HCT116 (cell line): Measurements from ENCODE around the gene GPR37L1. TPM values are rescaled to one million over a fixed set of nuclear protein-coding genes. Genes with fewer than 3 reads are reported as not detected.

Source experiments
- ATAC-seq: fragments of 200-7000 bp; cut with Tn5 transposase; 2 replicates; pipeline ENCODE4 v1.9.1; 2020; ENCODE audit warnings: mild to moderate bottlenecking, moderate library complexity
- BruUV-seq: library from RNA; stranded (reverse); fragments of 400-500 nt; replicated peaks from 2 replicates; lab custom pipeline; 2021; lab: Mats Ljungman, UMichigan
- CTCF ChIA-PET: fragments of 300-600 bp; sonication (Branson Sonifier 250); formaldehyde crosslinking; loops from one replicate; lab custom pipeline; 2021; ENCODE audit warnings: antibody characterized with exemption; lab: Charles Lee
- POLR2A ChIA-PET: fragments of 300-600, 350-600 bp; sonication (Branson Sonifier 250); formaldehyde crosslinking; loops from one replicate; lab custom pipeline; 2021; ENCODE audit warnings: antibody characterized with exemption; lab: Charles Lee
- RAD21 ChIA-PET, 2 experiments: fragments of 300-600 bp; sonication (Branson Sonifier 250); formaldehyde crosslinking; loops; one replicate each; lab custom pipeline; 2023; ENCODE audit warnings: low total read pairs in 2 of 2; ENCODE audit not compliant: uncharacterized antibody in 2 of 2, unreplicated experiment in 2 of 2, low non-redundant PET in 1 of 2; lab: Charles Lee
- DNase-seq: peaks from one replicate; pipeline ENCODE4 v3.0.0-alpha.2; 2010; ENCODE audit warnings: low read depth, low spot score
- H2AFZ ChIP-seq: fragments of 200-600 bp; shearing (Covaris generic), sonication (generic); 2 replicates; pipeline ENCODE4 v1.6.1; 2017; ENCODE audit warnings: low read depth, mixed run types, mixed read lengths, antibody characterized with exemption, low read length; ENCODE audit not compliant: poor library complexity, severe bottlenecking
- H3K27ac ChIP-seq: 2 replicates; pipeline ENCODE4 v1.5.1; 2012; ENCODE audit warnings: low read depth, low read length
- H3K27me3 ChIP-seq: fragments of 200-600 bp; sonication (generic); 2 replicates; pipeline ENCODE4 v1.6.1; 2016; ENCODE audit warnings: mixed run types, low read length, mixed read lengths; ENCODE audit not compliant: insufficient read depth
- H3K36me3 ChIP-seq, 2 experiments: fragments of 200-500 bp in 1 of 2; fragments of 200-600 bp in 1 of 2; sonication (Bioruptor generic) in 1 of 2; sonication (generic) in 1 of 2; 2 replicates each; pipeline versions ENCODE4 v1.5.1 to v1.6.1; 2014 to 2016; ENCODE audit warnings: low read length in 2 of 2, inconsistent platforms in 1 of 2, mixed read lengths in 1 of 2, mixed run types in 1 of 2; ENCODE audit not compliant: insufficient read depth in 2 of 2, control insufficient read depth in 1 of 2
- H3K4me1 ChIP-seq, 2 experiments: fragments of 200-600 bp in 1 of 2; sonication (generic) in 1 of 2; 2 replicates each; pipeline versions ENCODE4 v1.5.1 to v1.6.1; 2012 to 2017; ENCODE audit warnings: low read length in 2 of 2, inconsistent platforms in 1 of 2, mild to moderate bottlenecking in 1 of 2, mixed read lengths in 1 of 2, mixed run types in 1 of 2, moderate library complexity in 1 of 2; ENCODE audit not compliant: insufficient read depth in 2 of 2, control insufficient read depth in 1 of 2
- H3K4me2 ChIP-seq: fragments of 200-600 bp; sonication (generic); 2 replicates; pipeline ENCODE4 v1.6.1; 2017; ENCODE audit warnings: mixed run types, low read length, mixed read lengths
- H3K4me3 ChIP-seq, 2 experiments: fragments of 200-600 bp in 1 of 2; sonication (generic) in 1 of 2; replicated peaks in 1 of 2; 2 replicates each; pipeline ENCODE4 v1.5.1; 2011 to 2016; ENCODE audit warnings: low read length in 2 of 2, control low read depth in 1 of 2, low read depth in 1 of 2, mild to moderate bottlenecking in 1 of 2, mixed read lengths in 1 of 2, mixed run types in 1 of 2
- H3K79me2 ChIP-seq: fragments of 200-600 bp; sonication (generic); 2 replicates; pipeline ENCODE4 v1.6.1; 2017; ENCODE audit warnings: mild to moderate bottlenecking, mixed run types, low read length, moderate library complexity, mixed read lengths; ENCODE audit not compliant: insufficient read depth
- H3K9ac ChIP-seq: fragments of 200-600 bp; sonication (generic); 2 replicates; pipeline ENCODE4 v1.6.1; 2016; ENCODE audit warnings: low read length, mixed read lengths
- H3K9me2 ChIP-seq: fragments of 200-600 bp; sonication (generic), shearing (Covaris generic); 2 replicates; pipeline ENCODE4 v1.6.1; 2017; ENCODE audit warnings: mixed run types, mild to moderate bottlenecking, moderate library complexity; ENCODE audit not compliant: insufficient read depth
- H3K9me3 ChIP-seq, 2 experiments: fragments of 200-500 bp in 1 of 2; fragments of 200-600 bp in 1 of 2; sonication (Bioruptor generic) in 1 of 2; sonication (generic) in 1 of 2; 2 replicates each; pipeline ENCODE4 v1.6.1; 2014 to 2017; ENCODE audit warnings: low read length in 2 of 2, mixed read lengths in 2 of 2, inconsistent platforms in 1 of 2, low read depth in 1 of 2, mild to moderate bottlenecking in 1 of 2, mixed run types in 1 of 2, moderate library complexity in 1 of 2; ENCODE audit not compliant: control insufficient read depth in 1 of 2, insufficient read depth in 1 of 2
- H4K20me1 ChIP-seq: fragments of 200-600 bp; sonication (generic), shearing (Covaris generic); 2 replicates; pipeline ENCODE4 v1.6.1; 2017; ENCODE audit warnings: mixed run types, mild to moderate bottlenecking, moderate library complexity; ENCODE audit not compliant: insufficient read depth
- CBX3 ChIP-seq: IDR thresholded peaks from 2 replicates; pipeline ENCODE4 v1.6.1; 2012; ENCODE audit warnings: low read depth
- ELF1 ChIP-seq: IDR thresholded peaks from 2 replicates; pipeline ENCODE4 v1.6.1; 2012; ENCODE audit warnings: low read depth, borderline replicate concordance
- EZH2phosphoT487 ChIP-seq: fragments of 200-600 bp; IDR thresholded peaks from 2 replicates; pipeline ENCODE4 v1.6.1; 2018; ENCODE audit warnings: antibody characterized with exemption, borderline replicate concordance
- POLR2A ChIP-seq: IDR thresholded peaks from 2 replicates; pipeline ENCODE4 v1.7.0; 2011; ENCODE audit warnings: borderline replicate concordance; ENCODE audit not compliant: insufficient read depth, insufficient read length; ENCODE audit errors: extremely low read depth
- RAD21 ChIP-seq: IDR thresholded peaks from 2 replicates; pipeline ENCODE4 v1.6.1; 2012; ENCODE audit warnings: low read depth, mild to moderate bottlenecking
- SRF ChIP-seq: IDR thresholded peaks from 2 replicates; pipeline ENCODE4 v1.6.1; 2012; ENCODE audit warnings: low read depth
- ZNF274 ChIP-seq: fragments of 200-500 bp; sonication (Bioruptor generic); IDR thresholded peaks from 2 replicates; pipeline ENCODE4 v1.6.1; 2014; ENCODE audit warnings: mild to moderate bottlenecking, low read depth, low read length, inconsistent platforms
- intact Hi-C: fragments of 100-400 bp; cut with micrococcal nuclease; formaldehyde crosslinking; loops from 2 replicates; pipeline ENCODE4 v1.10.0; 2022
- total RNA-seq: library from RNA; stranded (reverse); gene quantifications from one replicate; pipeline ENCODE4 v1.2.1, GENCODE V29; 2021; ENCODE audit not compliant: unreplicated experiment
- TF ChIP-seq, protein P1 (sequence below), 3 experiments: fragments of 200-600 bp in 1 of 3; sonication (generic) in 1 of 3; IDR thresholded peaks in 2 of 3; conservative IDR thresholded peaks in 1 of 3; 2 replicates each; pipeline ENCODE4 v1.5.1; 2012 to 2017; ENCODE audit warnings: low read depth in 2 of 3, low read length in 2 of 3, antibody characterized with exemption in 1 of 3, borderline replicate concordance in 1 of 3, control low read depth in 1 of 3, mild to moderate bottlenecking in 1 of 3, mixed read lengths in 1 of 3, mixed run types in 1 of 3, moderate library complexity in 1 of 3; ENCODE audit not compliant: insufficient read depth in 1 of 3
- TF ChIP-seq, protein P2 (sequence below): IDR thresholded peaks from 2 replicates; pipeline ENCODE4 v1.6.1; 2012

Gene GPR37L1
- total RNA-seq, 1 experiment from 2014 or later = 0.10 TPM

DNA sequence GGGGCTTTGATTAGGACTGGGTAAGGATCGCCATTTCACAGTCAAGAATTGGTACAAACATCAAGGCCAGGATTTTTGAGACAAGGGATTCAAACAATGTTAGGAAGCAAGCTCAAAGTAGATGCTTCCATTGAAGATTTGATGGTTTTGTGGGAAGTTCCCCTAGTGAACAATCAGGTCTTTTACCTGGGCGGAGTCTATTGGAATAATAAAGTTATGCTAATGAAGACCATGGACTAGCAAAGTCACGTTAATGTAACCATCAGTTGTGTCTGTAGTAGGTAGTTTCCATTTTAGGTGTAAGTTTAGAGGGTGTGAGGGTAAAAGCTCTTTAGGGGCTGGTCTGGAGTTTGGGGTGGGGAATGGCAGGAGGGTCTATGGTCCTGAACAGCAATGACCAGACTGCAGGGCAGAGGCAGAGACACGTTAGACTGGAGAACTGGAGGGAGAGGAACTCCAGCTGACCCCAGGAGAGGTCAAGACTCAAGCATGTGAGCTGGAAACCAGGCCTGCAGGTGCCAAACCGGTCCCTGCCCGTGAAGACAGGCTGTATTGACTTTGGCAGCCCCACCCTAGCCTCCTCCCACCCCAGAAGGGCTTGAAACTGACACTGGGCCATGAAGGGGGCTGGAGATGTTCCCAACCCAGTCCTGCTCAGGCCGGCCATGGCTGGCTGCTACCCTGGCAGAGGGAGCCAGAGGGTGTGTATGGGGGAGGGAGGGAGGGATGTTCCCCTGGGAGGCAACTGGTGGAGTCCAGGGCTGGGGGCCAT, 36.0 kb upstream of the GPR37L1 start:
- H3K4me1 ChIP-seq = peaks cover 42 to 64% of the 10 kb centered on the region in 2 experiments
- CTCF ChIA-PET = no interaction called here
- peak overlapping the region; percentile 17; the same call in 1 of the 2 replicates for H3K9ac ChIP-seq
- no peak for DNase-seq
- TF ChIP-seq ELF1 (no peak), SRF (no peak), POLR2A (no peak), CBX3 (no peak), ZNF274 (no peak), RAD21 (no peak), EZH2phosphoT487 (no peak)
- TF ChIP-seq, protein P1, sequence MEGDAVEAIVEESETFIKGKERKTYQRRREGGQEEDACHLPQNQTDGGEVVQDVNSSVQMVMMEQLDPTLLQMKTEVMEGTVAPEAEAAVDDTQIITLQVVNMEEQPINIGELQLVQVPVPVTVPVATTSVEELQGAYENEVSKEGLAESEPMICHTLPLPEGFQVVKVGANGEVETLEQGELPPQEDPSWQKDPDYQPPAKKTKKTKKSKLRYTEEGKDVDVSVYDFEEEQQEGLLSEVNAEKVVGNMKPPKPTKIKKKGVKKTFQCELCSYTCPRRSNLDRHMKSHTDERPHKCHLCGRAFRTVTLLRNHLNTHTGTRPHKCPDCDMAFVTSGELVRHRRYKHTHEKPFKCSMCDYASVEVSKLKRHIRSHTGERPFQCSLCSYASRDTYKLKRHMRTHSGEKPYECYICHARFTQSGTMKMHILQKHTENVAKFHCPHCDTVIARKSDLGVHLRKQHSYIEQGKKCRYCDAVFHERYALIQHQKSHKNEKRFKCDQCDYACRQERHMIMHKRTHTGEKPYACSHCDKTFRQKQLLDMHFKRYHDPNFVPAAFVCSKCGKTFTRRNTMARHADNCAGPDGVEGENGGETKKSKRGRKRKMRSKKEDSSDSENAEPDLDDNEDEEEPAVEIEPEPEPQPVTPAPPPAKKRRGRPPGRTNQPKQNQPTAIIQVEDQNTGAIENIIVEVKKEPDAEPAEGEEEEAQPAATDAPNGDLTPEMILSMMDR (IDR thresholded peaks at IDR 0.05 in 2 of 3, conservative IDR thresholded peaks at IDR 0.05 in 1 of 3; ENCODE audit: borderline replicate concordance in 1 of 3, insufficient read depth in 1 of 3, low read depth in 2 of 3, low read length in 2 of 3) = no peak
- TF ChIP-seq, protein P2, sequence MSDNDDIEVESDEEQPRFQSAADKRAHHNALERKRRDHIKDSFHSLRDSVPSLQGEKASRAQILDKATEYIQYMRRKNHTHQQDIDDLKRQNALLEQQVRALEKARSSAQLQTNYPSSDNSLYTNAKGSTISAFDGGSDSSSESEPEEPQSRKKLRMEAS = no peak
- TF ChIP-seq, all 23 proteins: peak for 0
- Histone ChIP-seq H4K20me1 (no peaks in the 10 kb centered on the region), H3K9me2 (no peaks in the 10 kb centered on the region), H3K79me2 (no peaks in the 10 kb centered on the region), H3K27ac (peak overlapping the region; percentile 80; the same call in 1 of the 2 replicates), H3K36me3 (no peaks in the 10 kb centered on the region), H2AFZ (no peak overlapping the region), H3K9me3 (no peaks in the 10 kb centered on the region), H3K27me3 (no peaks in the 10 kb centered on the region), H3K4me2 (peak overlapping the region; percentile 65), H3K4me3 (no peak overlapping the region)
- intact Hi-C loops = no loop called here
- no peak for ATAC-seq
- RAD21 ChIA-PET = interaction anchor here in 1 of 2 experiments (1.9 kb wide), 1 partner anchor 79 kb away, joined by 5 read pairs; no protein-coding TSS in a partner anchor
- BruUV-seq = no TSS peak
- POLR2A ChIA-PET = interaction anchor here (0.8 to 5.5 kb wide), 2 partner anchors 13 to 75 kb away, joined by 3 to 55 read pairs; partner anchors contain the start of gene ELF3
